Smooth muscle cell (in vitro differentiated cells): ENCODE data around the gene OR1F1. TPM values are rescaled to one million over a fixed set of nuclear protein-coding genes. Genes with fewer than 3 reads are reported as not detected.

Experiments used
- DNase-seq: peaks from one replicate; lab custom pipeline; 2025; ENCODE audit not compliant: unreplicated experiment; lab: John Stamatoyannopoulos, UW
- H2AFZ ChIP-seq: fragments of 200-600 bp; sonication (generic); 2 replicates; pipeline ENCODE4 v1.6.0; 2016; ENCODE audit warnings: antibody characterized with exemption, low read depth, mild to moderate bottlenecking
- H3F3A ChIP-seq: fragments of 200-600 bp; sonication (generic); 2 replicates; pipeline ENCODE4 v1.6.0; 2017; ENCODE audit warnings: antibody characterized with exemption, low read depth
- H3K27ac ChIP-seq: fragments of 200-600 bp; sonication (generic); 2 replicates; pipeline ENCODE4 v1.5.1; 2016; ENCODE audit warnings: low read depth, mild to moderate bottlenecking
- H3K27me3 ChIP-seq: fragments of 200-600 bp; sonication (generic); 2 replicates; pipeline ENCODE4 v1.6.1; 2016; ENCODE audit warnings: low read depth, mild to moderate bottlenecking
- H3K36me3 ChIP-seq: fragments of 200-600 bp; sonication (generic); 2 replicates; pipeline ENCODE4 v1.5.1; 2016; ENCODE audit warnings: low read depth
- H3K4me1 ChIP-seq: fragments of 200-600 bp; sonication (generic); 2 replicates; pipeline ENCODE4 v1.5.1; 2016; ENCODE audit warnings: low read depth
- H3K4me2 ChIP-seq: fragments of 200-600 bp; sonication (generic); 2 replicates; pipeline ENCODE4 v1.6.0; 2016; ENCODE audit warnings: mild to moderate bottlenecking
- H3K4me3 ChIP-seq: fragments of 200-600 bp; sonication (generic); 2 replicates; pipeline ENCODE4 v1.5.1; 2016; ENCODE audit warnings: mild to moderate bottlenecking
- H3K79me2 ChIP-seq: fragments of 200-600 bp; sonication (generic); 2 replicates; pipeline ENCODE4 v1.6.0; 2016; ENCODE audit warnings: low read depth, mild to moderate bottlenecking
- H3K9ac ChIP-seq: fragments of 200-600 bp; sonication (generic); 2 replicates; pipeline ENCODE4 v1.6.0; 2016; ENCODE audit warnings: low read depth
- H3K9me3 ChIP-seq: fragments of 200-600 bp; sonication (generic); replicated peaks from 2 replicates; pipeline ENCODE4 v1.5.1; 2016; ENCODE audit warnings: low read depth
- H4K20me1 ChIP-seq: fragments of 200-600 bp; sonication (generic); 2 replicates; pipeline ENCODE4 v1.6.0; 2016; ENCODE audit warnings: low read depth
- WGBS: methylation state at CpG from one replicate; pipeline ENCODE4 v1.1.7; 2016; ENCODE audit warnings: low lambda C conversion rate; 5-methylcytosine and 5-hydroxymethylcytosine counted together
- polyA plus RNA-seq: library from polyadenylated mRNA; unstranded; fragments of >200 nt; fragmentation: Nextera tagmentation; extraction: Ambion mirVana; gene quantifications from 2 replicates; pipeline ENCODE4 v1.2.1, GENCODE V29; 2016
- total RNA-seq: library from RNA; depleted of rRNA; stranded (reverse); fragments of >200 nt; gene quantifications from 2 replicates; pipeline ENCODE4 v1.2.3, GENCODE V29; 2014
- TF ChIP-seq, protein P1 (sequence below): fragments of 200-600 bp; sonication (generic); IDR thresholded peaks from 2 replicates; pipeline ENCODE4 v1.5.1; 2017; ENCODE audit warnings: borderline replicate concordance, mild to moderate bottlenecking, antibody characterized with exemption; ENCODE audit not compliant: insufficient read depth, poor library complexity, severe bottlenecking

OR1F1 gene
- total and polyA plus RNA-seq, 2 experiments from 2014 or later: not detected

DNA sequence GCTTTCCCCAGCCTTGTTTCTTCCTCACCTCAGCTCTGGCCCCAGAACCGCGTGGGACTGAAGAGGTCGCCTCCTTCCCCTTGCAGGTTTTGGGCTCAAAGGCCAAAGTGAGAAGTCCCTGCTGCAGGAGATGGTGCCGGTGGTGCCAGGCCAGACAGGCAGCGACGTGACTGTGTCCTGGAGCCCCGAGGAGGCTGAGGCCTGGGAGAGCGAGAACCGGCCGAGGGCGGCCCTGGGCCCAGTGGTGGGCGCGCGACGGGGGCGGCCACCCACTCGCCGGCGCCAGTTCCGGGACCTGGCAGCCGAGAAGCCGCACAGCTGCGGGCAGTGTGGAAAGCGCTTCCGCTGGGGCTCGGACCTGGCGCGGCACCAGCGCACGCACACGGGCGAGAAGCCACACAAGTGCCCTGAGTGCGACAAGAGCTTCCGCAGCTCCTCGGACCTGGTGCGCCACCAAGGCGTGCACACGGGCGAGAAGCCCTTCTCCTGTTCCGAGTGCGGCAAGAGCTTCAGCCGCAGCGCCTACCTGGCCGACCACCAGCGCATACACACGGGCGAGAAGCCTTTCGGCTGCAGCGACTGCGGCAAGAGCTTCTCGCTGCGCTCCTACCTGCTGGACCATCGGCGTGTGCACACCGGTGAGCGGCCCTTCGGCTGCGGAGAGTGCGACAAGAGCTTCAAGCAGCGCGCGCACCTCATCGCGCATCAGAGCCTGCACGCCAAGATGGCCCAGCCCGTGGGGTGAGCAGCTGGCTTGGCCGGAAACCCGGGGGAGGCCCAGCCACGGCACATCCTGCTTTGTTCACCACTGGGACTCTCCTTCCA, 47.2 kb upstream of the OR1F1 start:
- Histone ChIP-seq H4K20me1 (no peaks in the 10 kb centered on the region), H3K36me3 (no peaks in the 10 kb centered on the region), H3K4me2 (no peak overlapping the region), H3F3A (no peaks in the 10 kb centered on the region), H3K4me3 (no peak overlapping the region), H3K4me1 (no peaks in the 10 kb centered on the region), H3K79me2 (peaks cover 13% of the 10 kb centered on the region), H3K27ac (no peak overlapping the region), H3K27me3 (no peaks in the 10 kb centered on the region), H3K9me3 (no peaks in the 10 kb centered on the region), H3K9ac (no peak overlapping the region), H2AFZ (no peak overlapping the region)
- no peak for DNase-seq
- TF ChIP-seq, protein P1, sequence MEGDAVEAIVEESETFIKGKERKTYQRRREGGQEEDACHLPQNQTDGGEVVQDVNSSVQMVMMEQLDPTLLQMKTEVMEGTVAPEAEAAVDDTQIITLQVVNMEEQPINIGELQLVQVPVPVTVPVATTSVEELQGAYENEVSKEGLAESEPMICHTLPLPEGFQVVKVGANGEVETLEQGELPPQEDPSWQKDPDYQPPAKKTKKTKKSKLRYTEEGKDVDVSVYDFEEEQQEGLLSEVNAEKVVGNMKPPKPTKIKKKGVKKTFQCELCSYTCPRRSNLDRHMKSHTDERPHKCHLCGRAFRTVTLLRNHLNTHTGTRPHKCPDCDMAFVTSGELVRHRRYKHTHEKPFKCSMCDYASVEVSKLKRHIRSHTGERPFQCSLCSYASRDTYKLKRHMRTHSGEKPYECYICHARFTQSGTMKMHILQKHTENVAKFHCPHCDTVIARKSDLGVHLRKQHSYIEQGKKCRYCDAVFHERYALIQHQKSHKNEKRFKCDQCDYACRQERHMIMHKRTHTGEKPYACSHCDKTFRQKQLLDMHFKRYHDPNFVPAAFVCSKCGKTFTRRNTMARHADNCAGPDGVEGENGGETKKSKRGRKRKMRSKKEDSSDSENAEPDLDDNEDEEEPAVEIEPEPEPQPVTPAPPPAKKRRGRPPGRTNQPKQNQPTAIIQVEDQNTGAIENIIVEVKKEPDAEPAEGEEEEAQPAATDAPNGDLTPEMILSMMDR: no peak
- WGBS: 97% methylated on average over 63 of the region's 69 CpGs

DNA sequence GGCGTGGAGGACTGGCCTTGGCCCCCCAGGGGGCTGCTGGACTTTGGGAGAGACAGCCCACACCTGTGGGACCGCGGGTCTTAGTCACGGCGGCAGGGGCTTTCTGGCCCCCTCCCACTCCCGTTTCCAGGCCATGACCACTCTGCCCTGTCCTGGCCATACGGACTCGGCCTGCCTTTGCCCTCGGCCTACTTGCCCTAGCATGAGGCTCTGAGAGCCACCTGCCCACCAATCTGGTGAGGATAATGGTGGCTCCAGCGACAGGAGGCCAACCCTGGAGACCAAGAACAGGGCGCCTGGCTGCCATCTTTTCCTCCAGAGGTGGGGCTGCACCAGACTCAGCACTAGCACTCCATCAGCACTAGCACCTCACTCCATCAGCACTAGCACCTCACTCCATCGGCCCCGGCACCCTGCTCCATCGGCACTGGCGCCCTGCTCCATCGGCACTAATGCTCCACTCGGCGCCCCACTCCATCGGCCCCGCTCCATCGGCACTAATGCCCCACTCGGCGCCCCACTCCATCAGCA, 46.2 kb upstream of the OR1F1 start:
- DNase-seq: no peak
- Histone ChIP-seq H3K27me3 (no peaks in the 10 kb centered on the region), H3K4me2 (no peak overlapping the region), H2AFZ (no peak overlapping the region), H3K27ac (no peak overlapping the region), H3K4me3 (no peak overlapping the region), H4K20me1 (no peaks in the 10 kb centered on the region), H3K79me2 (peaks cover 2% of the 10 kb centered on the region), H3K36me3 (no peaks in the 10 kb centered on the region), H3K9ac (no peak overlapping the region), H3K4me1 (no peaks in the 10 kb centered on the region), H3K9me3 (no peaks in the 10 kb centered on the region), H3F3A (no peaks in the 10 kb centered on the region)
- TF ChIP-seq, protein P1: no peak
- 95% methylated on average over 23 of the region's 23 CpGs for WGBS

DNA sequence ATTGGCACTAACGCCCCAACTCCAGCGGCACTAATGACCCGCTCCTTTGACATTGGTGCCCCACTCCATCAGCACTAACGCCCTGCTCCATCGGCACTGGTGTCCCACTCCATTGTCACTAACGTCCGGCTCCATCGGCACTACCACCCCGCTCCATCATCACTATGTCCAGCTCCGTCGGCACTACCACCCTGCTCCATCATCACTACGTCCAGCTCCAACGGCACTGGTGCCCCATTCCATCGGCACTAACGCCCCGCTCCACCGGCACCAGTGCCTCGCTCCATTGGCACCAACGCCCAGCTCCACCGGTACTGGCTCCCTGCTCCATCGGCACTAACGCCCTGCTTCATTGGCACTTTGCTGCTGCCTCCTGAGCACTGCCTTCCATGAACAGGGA, 45.7 kb upstream of the OR1F1 start:
- Histone ChIP-seq H4K20me1 (no peaks in the 10 kb centered on the region), H3K4me3 (no peak overlapping the region), H3K27me3 (no peaks in the 10 kb centered on the region), H3K27ac (no peak overlapping the region), H3F3A (no peaks in the 10 kb centered on the region), H2AFZ (no peak overlapping the region), H3K4me2 (no peak overlapping the region), H3K79me2 (no peaks in the 10 kb centered on the region), H3K36me3 (no peaks in the 10 kb centered on the region), H3K9ac (no peak overlapping the region), H3K4me1 (no peaks in the 10 kb centered on the region), H3K9me3 (no peaks in the 10 kb centered on the region)
- TF ChIP-seq, protein P1: no peak
- DNase-seq: no peak
- WGBS: 89% methylated on average over 22 of the region's 22 CpGs

DNA sequence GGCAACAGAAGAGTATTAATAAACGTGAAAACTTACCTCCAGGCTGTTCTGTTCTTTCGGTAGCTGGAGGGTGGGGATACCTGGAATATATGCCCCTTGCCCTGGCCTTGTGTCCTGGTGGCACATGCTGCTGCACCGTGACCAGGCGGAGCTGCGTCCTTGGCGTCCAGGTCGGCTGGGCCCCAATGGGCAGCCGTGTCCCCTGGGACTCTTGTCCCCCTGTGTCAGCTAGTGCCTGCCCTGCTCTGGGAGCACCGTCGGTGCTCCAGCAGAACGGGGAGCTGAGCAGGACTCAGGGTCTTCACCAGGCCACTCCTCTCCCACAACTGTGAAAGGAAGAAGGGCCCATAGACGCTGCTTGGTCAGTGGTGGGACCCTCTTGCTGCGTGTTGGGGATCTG, 45.2 kb upstream of the OR1F1 start:
- H3K27me3 ChIP-seq: no peaks in the 10 kb centered on the region
- no peak overlapping the region for H3K4me2 ChIP-seq
- no peak overlapping the region for H3K4me3 ChIP-seq
- H3K36me3 ChIP-seq: no peaks in the 10 kb centered on the region
- no peaks in the 10 kb centered on the region for H3K9me3 ChIP-seq
- DNase-seq: no peak
- no peaks in the 10 kb centered on the region for H4K20me1 ChIP-seq
- no peak overlapping the region for H3K9ac ChIP-seq
- no peaks in the 10 kb centered on the region for H3K79me2 ChIP-seq
- no peak overlapping the region for H2AFZ ChIP-seq
- WGBS: 90% methylated on average over 13 of the region's 13 CpGs
- TF ChIP-seq, protein P1: no peak
- H3K4me1 ChIP-seq: no peaks in the 10 kb centered on the region
- H3F3A ChIP-seq: no peaks in the 10 kb centered on the region
- no peak overlapping the region for H3K27ac ChIP-seq
